Activated CD4-positive, alpha-beta T cell treated with anti-CD3 and anti-CD28 coated beads, Interleukin-10, Interleukin-2, amounts not matched to agents 100 ng/mL and 50 ng/mL, durations not matched to agents 16 hours and 8 hours (primary cell): ENCODE results near the gene IRAK2.
"Not testable (repeated sequence)": the region's sequence is repeated elsewhere in the genome, so short reads cannot be mapped to it uniquely, and the experiment has no call there.

Experiments used
- DNase-seq: peaks from one replicate; pipeline ENCODE4 v3.0.0-alpha.2; 2020

The IRAK2 gene, protein sequence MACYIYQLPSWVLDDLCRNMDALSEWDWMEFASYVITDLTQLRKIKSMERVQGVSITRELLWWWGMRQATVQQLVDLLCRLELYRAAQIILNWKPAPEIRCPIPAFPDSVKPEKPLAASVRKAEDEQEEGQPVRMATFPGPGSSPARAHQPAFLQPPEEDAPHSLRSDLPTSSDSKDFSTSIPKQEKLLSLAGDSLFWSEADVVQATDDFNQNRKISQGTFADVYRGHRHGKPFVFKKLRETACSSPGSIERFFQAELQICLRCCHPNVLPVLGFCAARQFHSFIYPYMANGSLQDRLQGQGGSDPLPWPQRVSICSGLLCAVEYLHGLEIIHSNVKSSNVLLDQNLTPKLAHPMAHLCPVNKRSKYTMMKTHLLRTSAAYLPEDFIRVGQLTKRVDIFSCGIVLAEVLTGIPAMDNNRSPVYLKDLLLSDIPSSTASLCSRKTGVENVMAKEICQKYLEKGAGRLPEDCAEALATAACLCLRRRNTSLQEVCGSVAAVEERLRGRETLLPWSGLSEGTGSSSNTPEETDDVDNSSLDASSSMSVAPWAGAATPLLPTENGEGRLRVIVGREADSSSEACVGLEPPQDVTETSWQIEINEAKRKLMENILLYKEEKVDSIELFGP

DNA sequence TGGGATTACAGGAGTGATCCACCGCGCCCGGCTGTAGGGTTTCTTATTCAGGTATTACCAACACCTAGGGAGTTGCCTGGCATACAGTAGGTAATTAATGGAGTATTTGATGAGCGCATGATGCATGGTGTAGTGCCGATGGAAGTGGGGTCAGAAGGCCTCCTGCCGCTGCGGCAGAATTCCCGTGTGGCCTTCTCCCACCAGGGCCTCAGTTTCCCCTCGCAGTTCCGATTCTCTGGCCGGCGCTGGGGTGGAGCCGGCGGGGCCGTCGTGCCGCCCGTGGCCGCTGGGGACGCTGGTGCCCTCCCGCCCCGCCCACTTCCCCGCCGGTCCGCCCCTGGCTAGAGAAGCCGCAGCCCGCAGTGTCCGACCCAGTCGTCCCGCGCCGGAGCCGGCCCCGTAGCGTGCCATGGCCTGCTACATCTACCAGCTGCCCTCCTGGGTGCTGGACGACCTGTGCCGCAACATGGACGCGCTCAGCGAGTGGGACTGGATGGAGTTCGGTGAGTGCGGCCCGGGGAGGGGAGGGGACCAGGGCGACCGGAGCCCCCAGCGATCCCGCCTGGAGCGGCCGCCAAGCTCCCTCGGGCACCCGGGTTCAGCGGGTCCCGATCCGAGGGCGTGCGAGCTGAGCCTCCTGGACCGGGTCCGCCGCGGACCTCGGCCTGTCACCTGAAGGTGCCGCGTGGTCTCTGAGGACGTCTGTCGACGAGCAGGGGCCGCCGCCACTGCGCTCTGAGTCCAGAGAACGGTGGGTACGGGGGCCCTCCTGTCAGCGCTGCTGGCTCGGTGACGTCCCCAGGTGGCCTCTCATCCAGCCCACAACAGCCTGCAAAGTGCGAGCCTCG, at the start of gene IRAK2:
IRAK2 (plus strand) TSS at position 374 of the 848 bp plus-strand sequence; CDS start at position 410, 36 bp downstream.
- DNase-seq, result peak; percentile 68

- peak; percentile 98 for DNase-seq
Observed at GRCh38 chr3:10115326-10116137, 49.2 kb upstream of the IRAK2 start, which contains the start of gene BRK1. Gene BRK1 (plus strand): TSS chr3:10115675. CDS start chr3:10115702, 27 bp downstream.

DNA sequence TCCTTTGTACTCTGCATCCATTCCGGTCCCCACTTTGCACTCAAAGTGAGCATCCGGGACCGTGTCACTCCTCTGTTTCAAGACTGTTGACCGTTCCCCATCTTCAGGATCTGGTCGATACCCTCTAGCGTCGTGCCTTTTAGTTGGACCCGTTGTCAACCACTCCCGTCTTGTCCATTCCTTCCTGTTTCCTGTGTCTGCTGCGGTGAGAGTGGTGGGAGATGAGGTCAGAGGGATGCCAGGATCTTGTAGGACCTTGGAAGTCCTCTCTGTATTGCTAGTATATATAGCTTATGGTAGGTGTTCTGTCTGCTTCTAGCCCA, 48.6 kb upstream of the IRAK2 start:
- peak; percentile 37 for DNase-seq

DNA sequence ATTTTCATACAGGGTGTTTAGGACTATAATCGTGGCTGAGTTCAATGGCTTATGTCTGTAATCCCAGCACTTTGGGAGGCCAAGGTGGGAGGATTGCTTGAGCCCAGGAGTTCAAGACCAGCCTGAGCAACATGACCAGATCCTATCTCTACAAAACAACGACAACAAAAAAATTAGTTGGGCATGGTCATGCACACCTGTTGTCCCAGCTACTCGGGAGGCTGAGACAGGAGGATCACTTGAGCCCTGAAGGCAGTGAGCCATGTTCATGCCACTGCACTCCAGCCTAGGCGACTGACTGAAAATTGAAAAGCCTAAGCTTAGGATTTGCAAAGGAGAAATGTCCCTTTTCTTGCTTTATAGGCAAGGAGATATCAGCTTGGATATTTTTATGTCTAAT, 47.8 kb upstream of the IRAK2 start:
- DNase-seq, result no peak

- DNase-seq, result no peak
Observed at GRCh38 chr3:10119376-10119775, 45.3 kb upstream of the IRAK2 start.

- DNase-seq, result no peak
Observed at GRCh38 chr3:10121064-10121463, 43.7 kb upstream of the IRAK2 start.

DNA sequence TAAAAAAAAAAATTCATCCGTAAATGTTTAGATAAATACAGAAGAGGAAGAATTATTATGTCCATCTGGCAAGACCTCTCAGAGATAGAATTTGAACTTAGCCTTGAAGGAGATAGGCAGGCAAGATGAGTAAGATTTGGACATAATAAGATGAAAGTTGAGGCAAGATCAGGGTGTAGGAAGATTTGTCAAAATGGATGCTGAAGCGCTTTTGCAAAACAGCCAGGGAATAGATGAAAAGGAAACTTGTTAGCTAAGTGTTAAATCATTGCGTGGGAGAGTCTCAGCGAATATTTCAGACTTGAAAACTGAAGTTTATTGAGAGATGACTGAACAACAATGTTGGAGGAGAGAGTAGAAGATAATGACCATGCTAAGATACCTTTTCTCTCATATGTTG, 42.0 kb upstream of the IRAK2 start:
- DNase-seq, result no peak

DNA sequence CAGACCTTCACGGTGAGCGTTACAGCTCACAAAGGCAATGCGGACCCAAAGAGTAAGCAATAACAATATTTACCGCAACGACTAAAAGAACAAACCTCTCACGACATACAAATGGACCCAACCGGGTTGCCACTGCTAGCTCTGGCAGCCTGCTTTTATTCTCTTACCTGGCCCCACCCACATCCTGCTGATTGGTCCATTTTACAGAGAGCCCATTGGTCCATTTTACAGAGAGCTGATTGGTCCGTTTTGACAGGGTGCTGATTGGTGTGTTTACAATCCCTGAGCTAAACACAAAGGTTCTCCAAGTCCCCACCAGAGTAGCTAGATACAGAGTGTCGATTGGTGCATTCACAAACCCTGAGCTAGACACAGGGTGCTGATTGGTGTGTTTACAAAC, 28.8 kb upstream of the IRAK2 start:
- peak; percentile 26 for DNase-seq

DNA sequence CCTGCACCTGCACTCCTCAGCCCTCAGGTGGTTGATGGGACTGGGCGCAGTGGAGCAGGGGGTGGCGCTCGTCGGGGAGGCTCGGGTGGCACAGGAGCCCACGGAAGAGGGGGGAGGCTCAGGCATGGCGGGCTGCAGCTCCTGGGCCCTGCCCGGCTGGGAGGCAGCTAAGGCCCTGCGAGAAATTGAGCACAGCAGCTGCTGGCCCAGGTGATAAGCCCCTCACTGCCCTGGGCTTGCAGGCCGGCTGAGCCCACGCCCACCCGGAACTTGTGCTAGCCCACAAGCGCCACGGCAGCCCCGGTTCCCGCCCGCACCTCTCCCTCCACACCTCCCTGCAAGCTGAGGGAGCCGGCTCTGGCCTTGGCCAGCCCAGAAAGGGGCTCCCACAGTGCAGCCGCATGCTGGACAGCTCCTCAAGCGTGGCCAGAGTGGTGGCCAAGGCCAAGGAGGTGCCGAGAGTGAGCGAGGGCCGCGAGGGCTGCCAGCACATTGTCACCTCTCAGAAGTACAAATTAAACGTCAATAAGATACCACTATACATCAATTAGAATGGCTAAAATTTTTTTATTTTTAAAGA, 28.2 kb upstream of the IRAK2 start:
- DNase-seq, result no peak

DNA sequence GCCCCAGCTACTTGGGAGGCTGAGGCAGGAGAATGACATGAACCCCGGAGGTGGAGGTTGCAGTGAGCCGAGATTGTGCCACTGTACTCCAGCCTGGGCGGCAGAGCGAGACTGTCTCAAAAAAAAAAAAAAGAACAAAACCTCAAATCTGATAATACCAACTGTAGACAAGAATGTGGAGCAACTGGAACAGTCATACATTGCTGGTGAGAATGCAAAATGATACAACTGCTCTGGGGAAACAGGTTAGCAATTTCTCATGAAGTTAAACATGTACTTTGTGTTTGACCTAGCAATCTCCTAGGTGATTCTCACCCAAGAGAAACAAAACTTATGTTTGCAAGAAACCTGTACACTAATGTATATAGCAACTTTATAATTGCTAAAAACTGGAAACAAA, 27.5 kb upstream of the IRAK2 start:
- DNase-seq, result no peak

- DNase-seq, result no peak
Observed at GRCh38 chr3:10140996-10141546, 23.6 kb upstream of the IRAK2 start.

GRCh38 chr3:10142707-10143560, 21.8 kb upstream of the IRAK2 start:
- peak; percentile 44 for DNase-seq

DNA sequence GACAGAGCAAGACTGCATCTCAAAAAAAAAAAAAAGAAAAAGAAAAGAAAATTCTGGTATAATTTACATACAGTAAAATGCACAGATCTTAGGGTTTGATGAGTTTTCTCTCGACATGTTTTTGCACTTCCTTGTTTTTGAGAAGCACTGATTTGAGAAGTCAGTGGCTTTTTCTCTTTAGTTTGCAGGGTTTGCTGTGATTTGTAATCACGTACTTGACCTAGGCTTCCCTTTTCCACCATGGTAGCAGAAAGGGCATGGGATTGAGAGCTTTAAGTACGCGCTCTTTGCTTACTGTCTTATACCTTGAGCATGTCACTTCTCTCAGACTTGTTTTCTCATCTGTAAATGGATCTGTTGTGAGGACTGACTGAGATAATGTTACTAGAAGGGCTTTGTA, 19.0 kb upstream of the IRAK2 start:
- DNase-seq, result no peak

- DNase-seq, result no peak
Observed at GRCh38 chr3:10149226-10149625, 15.5 kb upstream of the IRAK2 start.

DNA sequence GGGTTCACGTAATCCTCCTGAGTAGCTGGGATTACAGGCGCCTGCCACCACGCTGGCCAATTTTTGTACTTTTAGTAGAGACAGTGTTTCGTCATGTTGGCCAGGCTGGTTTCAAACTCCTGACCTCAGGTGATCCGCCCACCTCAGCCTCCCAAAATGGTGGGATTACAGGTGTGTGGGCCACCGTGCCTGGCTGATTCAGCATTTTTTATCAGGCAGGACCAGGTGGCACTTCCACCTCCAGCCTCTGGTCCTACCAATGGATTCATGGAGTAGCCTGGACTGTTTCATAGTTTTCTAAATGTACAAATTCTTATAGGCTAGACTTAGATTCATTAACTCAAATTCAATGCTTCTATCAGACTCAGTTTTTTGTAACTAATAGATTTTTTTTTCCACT, 13.7 kb upstream of the IRAK2 start:
- DNase-seq, result no peak

- no peak for DNase-seq
Observed at GRCh38 chr3:10154335-10155122, 10.2 kb upstream of the IRAK2 start.

GRCh38 chr3:10155123-10155472, 9.6 kb upstream of the IRAK2 start:
- DNase-seq, result no peak

GRCh38 chr3:10155658-10156057, 9.1 kb upstream of the IRAK2 start:
- DNase-seq, result no peak

GRCh38 chr3:10157031-10157430, 7.7 kb upstream of the IRAK2 start:
- DNase-seq, result no peak

DNA sequence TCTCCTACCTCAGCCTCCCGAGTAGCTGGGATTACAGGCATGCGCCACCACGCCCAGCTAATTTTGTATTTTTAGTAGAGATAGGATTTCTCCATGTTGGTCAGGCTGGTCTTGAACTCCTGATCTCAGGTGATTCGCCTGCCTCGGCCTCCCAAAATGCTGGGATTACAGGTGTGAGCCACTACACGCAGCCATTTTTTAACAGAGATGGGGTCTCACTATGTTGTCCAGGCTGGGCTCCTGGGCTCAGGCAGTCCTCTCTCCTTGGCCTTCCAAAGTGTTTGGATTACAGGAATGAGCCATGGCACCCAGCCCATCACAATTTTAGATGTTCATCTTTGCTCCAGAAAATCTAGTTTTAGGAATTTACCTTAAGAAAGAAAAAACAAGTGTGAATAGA, 6.2 kb upstream of the IRAK2 start:
- DNase-seq, result not testable (repeated sequence)
